Measurements from ENCODE around the gene WNT11.

The WNT11 gene

DNA sequence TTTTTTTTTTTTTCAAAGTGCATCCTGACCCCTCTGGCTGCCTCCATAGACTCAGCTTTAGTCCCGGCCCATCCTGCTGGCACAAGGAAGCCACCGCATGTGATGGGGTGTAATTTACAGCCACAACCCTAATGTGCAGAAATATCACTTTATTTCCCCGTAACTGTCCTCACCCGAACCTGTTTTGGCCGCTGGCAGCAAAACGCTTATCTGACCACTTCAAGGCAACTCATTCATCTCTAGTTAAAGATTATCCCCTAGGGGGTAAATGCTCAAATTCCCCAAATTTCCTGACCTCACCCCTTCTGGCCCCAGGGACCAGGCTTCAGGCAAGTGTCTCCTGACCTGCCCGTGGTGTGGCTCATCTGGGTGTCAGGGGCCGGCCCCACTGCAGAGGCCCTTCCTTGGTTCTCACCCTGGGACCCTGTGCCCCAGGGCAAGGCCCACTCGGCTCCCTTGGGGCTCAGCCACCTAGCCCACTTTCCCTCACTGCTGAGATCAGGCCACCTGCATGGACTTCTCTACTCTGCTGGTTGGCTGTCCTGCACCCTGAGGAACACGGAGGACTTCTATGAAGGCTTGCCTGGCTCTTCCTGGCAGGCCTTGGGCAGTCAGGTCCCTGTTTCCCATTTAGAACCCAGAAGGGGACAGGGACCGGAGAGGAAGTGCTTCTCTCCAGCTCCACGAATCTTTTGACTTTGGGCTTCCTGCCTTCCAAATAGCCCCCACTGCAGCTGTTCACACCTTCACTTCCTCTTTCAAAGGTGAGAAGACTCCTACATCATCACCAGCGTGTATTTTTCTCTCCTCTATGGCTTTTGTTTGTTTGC is 53.3 kb downstream of the WNT11 start:
- peak overlapping the region; percentile 59 for H3K14ac ChIP-seq (ENCODE audit: low read length)
- peaks cover 29 to 37% of the 10 kb centered on the region in 2 experiments for H3K4me1 ChIP-seq (ENCODE audit: control insufficient read depth in 1 of 2, insufficient read depth in 2 of 2, low read length in 2 of 2)
- H2AK5ac ChIP-seq (ENCODE audit: low read length) = peak overlapping the region; percentile 72
- peak overlapping the region; percentile 88 for H2BK5ac ChIP-seq (ENCODE audit: low read depth, low read length, poor library complexity)
- H3K4me3 ChIP-seq (ENCODE audit: low read depth, low read length) = no peak overlapping the region
- no peak overlapping the region for H2AFZ ChIP-seq (ENCODE audit: insufficient read depth, low read length, poor library complexity)
- H4K12ac ChIP-seq (ENCODE audit: low read depth, low read length) = no peak overlapping the region
- no peaks in the 10 kb centered on the region for H3K27me3 ChIP-seq (ENCODE audit: insufficient read depth, low read length)
- H3K4me2 ChIP-seq (ENCODE audit: low read length) = peak overlapping the region; percentile 78
- peaks cover 4% of the 10 kb centered on the region for H3K79me2 ChIP-seq (ENCODE audit: control insufficient read depth, insufficient read depth, low read length, poor library complexity)
- H4K91ac ChIP-seq (ENCODE audit: low read depth, low read length) = peak overlapping the region; percentile 87
- no CpG with 5 or more reads among the region's 13 CpGs for WGBS (ENCODE audit: extremely low coverage, insufficient coverage, insufficient read length)
- H3K4ac ChIP-seq (ENCODE audit: low read depth, low read length) = peak overlapping the region; percentile 46
- H3K9ac ChIP-seq (ENCODE audit: low read length) = no peak overlapping the region
- no peak overlapping the region for H3K23ac ChIP-seq (ENCODE audit: low read length)
- H2BK12ac ChIP-seq (ENCODE audit: low read length) = peak overlapping the region; percentile 90
- peak overlapping the region; percentile 55 for H4K8ac ChIP-seq (ENCODE audit: low read depth, low read length)
- peaks cover 2% of the 10 kb centered on the region for H3K9me3 ChIP-seq (ENCODE audit: insufficient read depth, low read depth, low read length)
- peak overlapping the region; percentile 85 for H3K27ac ChIP-seq (ENCODE audit: low read depth, low read length)
- DNase-seq = peak; percentile 70 to 93
- H2BK120ac ChIP-seq (ENCODE audit: insufficient read depth, low read length, poor library complexity) = peak overlapping the region; percentile 48
- H3K18ac ChIP-seq (ENCODE audit: low read length) = peak overlapping the region; percentile 92
- peaks cover 14% of the 10 kb centered on the region for H3K79me1 ChIP-seq (ENCODE audit: low read length)
- no peaks in the 10 kb centered on the region for H3K36me3 ChIP-seq (ENCODE audit: control insufficient read depth in 1 of 2, insufficient read depth in 2 of 2, low read length in 2 of 2)

DNA sequence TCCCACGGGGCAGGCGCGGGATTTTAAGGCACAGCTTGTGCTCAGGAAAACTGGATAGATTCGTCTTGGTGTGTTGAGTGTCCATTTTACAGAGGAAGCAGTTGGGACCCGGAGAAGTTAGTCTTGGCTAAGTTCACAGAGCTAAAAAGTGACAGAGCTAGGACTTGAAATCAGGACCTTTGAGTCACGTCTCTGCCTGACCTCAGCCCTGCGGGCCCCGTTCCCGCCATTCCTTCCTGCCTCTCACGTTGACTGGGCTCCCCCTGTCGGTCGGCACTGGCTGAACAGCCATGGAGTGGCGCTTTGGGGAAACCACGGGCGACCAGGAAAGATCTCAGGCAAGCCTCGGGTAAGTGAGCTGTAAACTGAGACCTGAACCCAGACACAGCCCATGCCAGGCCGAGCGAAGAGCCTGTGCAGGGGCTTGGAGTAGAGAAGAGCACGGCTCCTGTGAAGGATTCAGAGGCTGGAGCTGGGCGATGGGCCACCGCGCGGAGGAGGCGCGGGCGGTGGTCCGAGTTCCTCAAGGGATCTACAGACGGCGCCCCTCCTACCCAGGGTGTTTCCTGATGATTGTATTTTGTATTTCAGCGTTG is 54.1 kb downstream of the WNT11 start:
- Histone ChIP-seq H3K4me1 (ENCODE audit: control insufficient read depth in 1 of 2, insufficient read depth in 2 of 2, low read length in 2 of 2) (peaks cover 27 to 35% of the 10 kb centered on the region in 2 experiments), H2AFZ (ENCODE audit: insufficient read depth, low read length, poor library complexity) (peak overlapping the region; percentile 2), H3K4ac (ENCODE audit: low read depth, low read length) (no peak overlapping the region), H2BK5ac (ENCODE audit: low read depth, low read length, poor library complexity) (no peak overlapping the region), H4K8ac (ENCODE audit: low read depth, low read length) (no peak overlapping the region), H3K36me3 (ENCODE audit: control insufficient read depth in 1 of 2, insufficient read depth in 2 of 2, low read length in 2 of 2) (no peaks in the 10 kb centered on the region), H3K27me3 (ENCODE audit: insufficient read depth, low read length) (no peaks in the 10 kb centered on the region), H3K9ac (ENCODE audit: low read length) (no peak overlapping the region), H3K18ac (ENCODE audit: low read length) (no peak overlapping the region), H2AK5ac (ENCODE audit: low read length) (no peak overlapping the region), H2BK12ac (ENCODE audit: low read length) (peak overlapping the region; percentile 6), H3K79me1 (ENCODE audit: low read length) (peaks cover 14% of the 10 kb centered on the region), H3K27ac (ENCODE audit: low read depth, low read length) (no peak overlapping the region), H3K23ac (ENCODE audit: low read length) (no peak overlapping the region), H3K79me2 (ENCODE audit: control insufficient read depth, insufficient read depth, low read length, poor library complexity) (peaks cover 4% of the 10 kb centered on the region), H3K4me2 (ENCODE audit: low read length) (peak overlapping the region; percentile 78), H3K14ac (ENCODE audit: low read length) (no peak overlapping the region), H4K12ac (ENCODE audit: low read depth, low read length) (no peak overlapping the region), H3K9me3 (ENCODE audit: insufficient read depth, low read depth, low read length) (peaks cover 2% of the 10 kb centered on the region), H3K4me3 (ENCODE audit: low read depth, low read length) (peak overlapping the region; percentile 37), H2BK120ac (ENCODE audit: insufficient read depth, low read length, poor library complexity) (no peak overlapping the region), H4K91ac (ENCODE audit: low read depth, low read length) (peak overlapping the region; percentile 22)
- WGBS (ENCODE audit: extremely low coverage, insufficient coverage, insufficient read length) = no CpG with 5 or more reads among the region's 30 CpGs
- peak; percentile 94 to 98 for DNase-seq

DNA sequence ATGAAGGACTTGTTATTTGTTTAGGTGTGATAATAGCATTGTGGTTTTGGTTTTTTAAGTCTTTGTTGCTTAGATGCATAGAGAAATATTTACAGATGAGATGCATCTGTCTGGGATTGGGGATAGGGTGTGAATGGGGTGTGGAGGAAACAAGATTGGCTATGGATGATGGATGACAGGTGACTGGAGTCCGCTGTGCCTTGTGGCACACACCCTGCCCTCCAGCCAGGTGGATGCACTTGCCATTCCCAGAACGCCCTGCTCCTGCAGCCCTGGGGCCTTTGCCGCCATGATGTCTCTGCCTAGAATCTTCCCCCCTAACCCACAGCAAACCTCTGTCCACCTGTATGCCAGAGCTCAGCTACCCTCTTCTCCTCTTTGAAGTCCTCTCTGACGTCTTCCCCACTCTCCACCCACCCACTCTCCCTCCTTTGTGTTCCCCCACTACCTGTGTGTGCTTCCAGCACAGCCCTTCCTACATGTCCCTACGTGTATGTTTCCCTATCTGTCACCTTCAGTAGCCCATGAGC is 54.7 kb downstream of the WNT11 start:
- H3K4me1 ChIP-seq (ENCODE audit: control insufficient read depth in 1 of 2, insufficient read depth in 2 of 2, low read length in 2 of 2) = peaks cover 21 to 30% of the 10 kb centered on the region in 2 experiments
- H3K9me3 ChIP-seq (ENCODE audit: insufficient read depth, low read depth, low read length) = peaks cover 4% of the 10 kb centered on the region
- no peak overlapping the region for H2BK5ac ChIP-seq (ENCODE audit: low read depth, low read length, poor library complexity)
- H4K91ac ChIP-seq (ENCODE audit: low read depth, low read length) = no peak overlapping the region
- no peaks in the 10 kb centered on the region for H3K36me3 ChIP-seq (ENCODE audit: control insufficient read depth in 1 of 2, insufficient read depth in 2 of 2, low read length in 2 of 2)
- H3K27me3 ChIP-seq (ENCODE audit: insufficient read depth, low read length) = no peaks in the 10 kb centered on the region
- peak overlapping the region; percentile 6 for H2BK12ac ChIP-seq (ENCODE audit: low read length)
- DNase-seq = peak; percentile 16 to 27
- H3K23ac ChIP-seq (ENCODE audit: low read length) = no peak overlapping the region
- no peak overlapping the region for H4K12ac ChIP-seq (ENCODE audit: low read depth, low read length)
- H2BK120ac ChIP-seq (ENCODE audit: insufficient read depth, low read length, poor library complexity) = no peak overlapping the region
- H3K79me2 ChIP-seq (ENCODE audit: control insufficient read depth, insufficient read depth, low read length, poor library complexity) = peaks cover 3% of the 10 kb centered on the region
- H3K27ac ChIP-seq (ENCODE audit: low read depth, low read length) = no peak overlapping the region
- H3K9ac ChIP-seq (ENCODE audit: low read length) = no peak overlapping the region
- no peak overlapping the region for H4K8ac ChIP-seq (ENCODE audit: low read depth, low read length)
- no peak overlapping the region for H3K4me3 ChIP-seq (ENCODE audit: low read depth, low read length)
- H2AK5ac ChIP-seq (ENCODE audit: low read length) = no peak overlapping the region
- no peak overlapping the region for H3K4me2 ChIP-seq (ENCODE audit: low read length)
- H3K18ac ChIP-seq (ENCODE audit: low read length) = no peak overlapping the region
- no peak overlapping the region for H2AFZ ChIP-seq (ENCODE audit: insufficient read depth, low read length, poor library complexity)
- H3K79me1 ChIP-seq (ENCODE audit: low read length) = peaks cover 12% of the 10 kb centered on the region
- H3K4ac ChIP-seq (ENCODE audit: low read depth, low read length) = no peak overlapping the region
- no CpG with 5 or more reads among the region's 5 CpGs for WGBS (ENCODE audit: extremely low coverage, insufficient coverage, insufficient read length)
- H3K14ac ChIP-seq (ENCODE audit: low read length) = no peak overlapping the region

DNA sequence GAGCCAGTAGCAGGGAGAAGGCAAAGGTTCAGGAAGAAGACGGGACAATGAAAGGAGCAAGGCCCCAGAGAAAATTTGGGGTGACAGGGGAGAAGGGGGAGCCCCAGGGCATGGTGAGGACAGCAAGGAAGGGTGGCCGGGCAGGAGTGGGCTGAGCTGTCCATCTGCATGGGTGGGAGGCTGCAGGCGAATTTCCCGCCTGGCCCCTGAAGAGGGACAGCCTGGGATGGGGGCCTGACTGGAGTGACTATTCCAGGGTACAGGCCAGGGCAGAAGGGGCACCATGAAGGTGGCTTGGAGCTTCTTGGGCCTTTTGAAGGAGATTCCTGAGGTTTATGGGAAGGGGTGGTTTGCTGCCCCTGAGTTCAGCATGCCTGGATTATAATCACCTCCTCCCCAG is 56.2 kb downstream of the WNT11 start:
- H2BK5ac ChIP-seq (ENCODE audit: low read depth, low read length, poor library complexity) = no peak overlapping the region
- H3K4me3 ChIP-seq (ENCODE audit: low read depth, low read length) = no peak overlapping the region
- H3K4me1 ChIP-seq (ENCODE audit: control insufficient read depth in 1 of 2, insufficient read depth in 2 of 2, low read length in 2 of 2) = peaks cover 19 to 25% of the 10 kb centered on the region in 2 experiments
- no peaks in the 10 kb centered on the region for H3K36me3 ChIP-seq (ENCODE audit: control insufficient read depth in 1 of 2, insufficient read depth in 2 of 2, low read length in 2 of 2)
- no peak overlapping the region for H3K14ac ChIP-seq (ENCODE audit: low read length)
- DNase-seq = no peak
- H2BK120ac ChIP-seq (ENCODE audit: insufficient read depth, low read length, poor library complexity) = no peak overlapping the region
- no peaks in the 10 kb centered on the region for H3K27me3 ChIP-seq (ENCODE audit: insufficient read depth, low read length)
- WGBS (ENCODE audit: extremely low coverage, insufficient coverage, insufficient read length) = no CpG with 5 or more reads among the region's 4 CpGs
- no peak overlapping the region for H4K91ac ChIP-seq (ENCODE audit: low read depth, low read length)
- no peak overlapping the region for H3K4me2 ChIP-seq (ENCODE audit: low read length)
- no peak overlapping the region for H4K12ac ChIP-seq (ENCODE audit: low read depth, low read length)
- peaks cover 4% of the 10 kb centered on the region for H3K9me3 ChIP-seq (ENCODE audit: insufficient read depth, low read depth, low read length)
- no peak overlapping the region for H4K8ac ChIP-seq (ENCODE audit: low read depth, low read length)
- H2AK5ac ChIP-seq (ENCODE audit: low read length) = no peak overlapping the region
- H3K79me1 ChIP-seq (ENCODE audit: low read length) = peaks cover 10% of the 10 kb centered on the region
- no peak overlapping the region for H3K9ac ChIP-seq (ENCODE audit: low read length)
- peaks cover 3% of the 10 kb centered on the region for H3K79me2 ChIP-seq (ENCODE audit: control insufficient read depth, insufficient read depth, low read length, poor library complexity)
- no peak overlapping the region for H3K18ac ChIP-seq (ENCODE audit: low read length)
- no peak overlapping the region for H3K27ac ChIP-seq (ENCODE audit: low read depth, low read length)
- no peak overlapping the region for H2AFZ ChIP-seq (ENCODE audit: insufficient read depth, low read length, poor library complexity)
- no peak overlapping the region for H3K23ac ChIP-seq (ENCODE audit: low read length)
- H2BK12ac ChIP-seq (ENCODE audit: low read length) = no peak overlapping the region
- H3K4ac ChIP-seq (ENCODE audit: low read depth, low read length) = no peak overlapping the region
